GM21367 (cell line): ENCODE data around the gene ERC1.
"Not testable (repeated sequence)": the region's sequence is repeated elsewhere in the genome, so short reads cannot be mapped to it uniquely, and the experiment has no call there.

Experiments used
- ATAC-seq: cut with Tn5 transposase; IDR thresholded peaks from one replicate; pipeline ENCODE4 v1.9.1; 2021; ENCODE audit not compliant: unreplicated experiment

ERC1 gene

GRCh38 chr12:1117371-1117770, 126.3 kb downstream of the ERC1 start:
- no peak for ATAC-seq

- no peak for ATAC-seq
These were observed 127.0 kb downstream of the ERC1 start for GRCh38 chr12:1117970-1118563.

- no peak for ATAC-seq
These were observed 131.8 kb downstream of the ERC1 start for GRCh38 chr12:1122786-1123185.

- no peak for ATAC-seq
These were observed 135.1 kb downstream of the ERC1 start for GRCh38 chr12:1126091-1126490.

- no peak for ATAC-seq
These were observed 136.0 kb downstream of the ERC1 start for GRCh38 chr12:1127021-1127420.

GRCh38 chr12:1130164-1130563, 139.1 kb downstream of the ERC1 start:
- no peak for ATAC-seq

GRCh38 chr12:1130571-1130970, 139.5 kb downstream of the ERC1 start:
- ATAC-seq = no peak

GRCh38 chr12:1131811-1132224, 140.8 kb downstream of the ERC1 start:
- ATAC-seq = no peak

GRCh38 chr12:1132311-1132710, 141.3 kb downstream of the ERC1 start:
- ATAC-seq = no peak

- no peak for ATAC-seq
These were observed 147.7 kb downstream of the ERC1 start for GRCh38 chr12:1138691-1139090.

- not testable (repeated sequence) for ATAC-seq
These were observed 155.7 kb downstream of the ERC1 start for GRCh38 chr12:1146758-1147157.

- ATAC-seq = no peak
These were observed 156.8 kb downstream of the ERC1 start for GRCh38 chr12:1147821-1148220.

- ATAC-seq = no peak
These were observed 166.0 kb downstream of the ERC1 start for GRCh38 chr12:1157046-1157445.

GRCh38 chr12:1161197-1161596, 170.2 kb downstream of the ERC1 start:
- no peak for ATAC-seq

- no peak for ATAC-seq
These were observed 171.2 kb downstream of the ERC1 start for GRCh38 chr12:1162081-1162760.

- ATAC-seq = no peak
These were observed 176.8 kb downstream of the ERC1 start for GRCh38 chr12:1167784-1168183.

- no peak for ATAC-seq
These were observed 179.4 kb downstream of the ERC1 start for GRCh38 chr12:1170411-1170810.

GRCh38 chr12:1171657-1172408, 180.8 kb downstream of the ERC1 start:
- no peak for ATAC-seq

GRCh38 chr12:1173781-1174617, 183.0 kb downstream of the ERC1 start:
- ATAC-seq = no peak

- ATAC-seq = no peak
These were observed 183.6 kb downstream of the ERC1 start for GRCh38 chr12:1174659-1175058.

GRCh38 chr12:1176191-1176590, 185.2 kb downstream of the ERC1 start:
- ATAC-seq = no peak
